ENCODE results near the gene LYPD3.

LYPD3 gene

DNA sequence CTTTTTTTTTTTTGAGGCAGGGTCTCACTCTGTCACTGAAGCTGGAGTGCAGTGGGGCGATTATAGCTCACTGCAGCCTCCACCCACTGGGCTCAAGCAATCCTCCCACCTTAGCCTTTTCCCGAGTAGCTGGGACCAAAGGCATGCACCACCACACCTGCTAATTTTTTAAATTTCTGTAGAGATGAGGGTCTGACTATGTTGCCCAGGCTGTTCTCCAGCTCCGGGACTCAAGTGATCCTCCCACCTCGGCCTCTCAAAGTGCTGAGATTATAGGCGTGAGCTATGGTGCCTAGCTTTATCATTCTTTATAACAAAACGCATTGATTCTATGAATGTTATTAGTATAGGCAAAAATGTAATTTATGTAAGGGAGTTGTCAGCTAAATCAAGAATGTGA is 17.9 kb upstream of the LYPD3 start:
- DNase-seq = no peak

DNA sequence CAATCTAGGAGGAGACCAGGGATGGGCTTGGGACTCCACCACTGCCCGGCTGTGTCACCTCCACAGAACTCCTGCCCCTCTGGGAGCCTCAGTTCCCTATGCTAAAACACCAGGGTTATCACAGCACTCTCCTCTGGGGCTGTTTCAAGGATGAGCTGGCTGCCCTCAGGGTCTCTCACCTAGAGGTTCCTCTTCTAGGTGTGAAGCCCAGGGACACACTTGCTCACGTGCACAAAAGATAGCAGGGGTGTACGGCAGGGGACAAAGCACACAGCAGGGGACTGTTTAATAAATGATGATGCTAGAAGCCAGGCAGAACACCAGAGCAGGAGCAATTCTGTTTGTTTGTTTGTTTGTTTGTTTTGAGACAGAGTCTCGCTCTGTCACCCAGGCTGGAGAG is 16.8 kb upstream of the LYPD3 start:
- no peak for DNase-seq

GRCh38 chr19:43481701-43482100 is 16.3 kb upstream of the LYPD3 start:
- DNase-seq = no peak

- DNase-seq = no peak
Observed at GRCh38 chr19:43480574-43480973, 15.2 kb upstream of the LYPD3 start.

DNA sequence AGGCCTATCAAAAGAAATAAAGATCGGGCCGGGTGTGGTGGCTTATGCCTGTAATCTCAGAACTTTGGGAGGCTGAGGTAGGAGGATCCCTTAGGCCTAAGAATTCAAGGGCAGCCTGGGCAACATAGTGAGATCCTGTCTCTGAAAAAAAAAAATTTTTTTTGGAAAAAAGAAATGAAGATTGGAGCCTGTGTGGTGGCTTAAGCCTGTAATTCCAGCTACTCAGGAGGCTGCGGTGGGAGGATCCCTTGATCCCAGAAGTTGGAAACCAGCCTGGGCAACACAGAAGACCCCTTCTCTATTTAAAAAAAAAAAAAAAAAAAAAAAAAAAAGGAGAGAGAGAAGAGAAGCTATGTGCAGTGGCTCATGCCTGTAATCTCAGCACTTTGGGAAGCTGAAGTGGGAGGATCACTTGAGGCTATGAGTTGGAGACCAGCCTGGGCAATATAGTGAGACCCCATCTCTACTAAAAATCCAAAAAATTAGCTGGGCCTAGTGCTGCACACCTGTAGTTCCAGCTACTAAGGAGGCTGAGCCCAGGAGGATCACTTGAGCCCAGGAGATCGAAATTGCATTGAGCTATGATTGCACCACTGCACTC is 14.7 kb upstream of the LYPD3 start:
- DNase-seq = no peak

DNA sequence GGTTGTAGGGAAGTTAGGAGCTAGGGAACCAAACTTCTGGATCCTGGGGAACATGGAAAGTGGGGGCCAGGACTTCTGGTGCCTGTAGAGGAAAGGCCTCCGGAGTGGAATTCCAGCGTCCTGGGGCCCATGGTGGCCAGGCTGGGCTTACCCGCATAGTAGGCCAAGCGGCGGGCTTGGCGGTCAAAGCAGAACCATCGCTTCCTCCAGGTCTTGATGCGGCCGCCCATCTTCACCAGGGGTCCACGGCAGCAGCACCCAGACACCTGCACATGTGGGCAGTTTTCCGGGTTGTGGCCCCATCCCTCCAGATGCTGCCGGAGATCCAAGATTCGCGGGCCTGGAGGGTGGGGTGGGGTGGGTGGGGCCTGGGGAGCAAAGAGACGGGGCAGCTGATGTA is 13.8 kb upstream of the LYPD3 start:
- DNase-seq = no peak

DNA sequence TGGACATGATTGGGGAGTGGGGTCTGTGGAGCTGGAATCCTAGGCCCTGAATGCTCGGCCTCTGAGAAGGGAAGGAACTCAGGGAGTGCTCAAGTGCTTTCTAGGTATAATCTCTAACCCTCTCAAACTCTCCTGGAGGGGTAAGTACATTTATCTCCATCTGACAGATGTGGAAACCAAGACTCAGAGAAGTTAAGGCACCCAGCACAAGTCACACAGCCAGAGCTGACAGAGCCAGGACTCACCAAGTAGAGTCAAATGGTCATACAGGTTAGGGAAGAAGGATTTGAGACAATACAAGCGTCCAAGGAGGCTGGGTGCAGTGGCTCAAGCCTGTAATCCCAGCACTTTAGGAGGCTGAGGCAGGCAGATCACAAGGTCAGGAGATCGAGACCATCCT is 12.9 kb upstream of the LYPD3 start:
- no peak for DNase-seq

DNA sequence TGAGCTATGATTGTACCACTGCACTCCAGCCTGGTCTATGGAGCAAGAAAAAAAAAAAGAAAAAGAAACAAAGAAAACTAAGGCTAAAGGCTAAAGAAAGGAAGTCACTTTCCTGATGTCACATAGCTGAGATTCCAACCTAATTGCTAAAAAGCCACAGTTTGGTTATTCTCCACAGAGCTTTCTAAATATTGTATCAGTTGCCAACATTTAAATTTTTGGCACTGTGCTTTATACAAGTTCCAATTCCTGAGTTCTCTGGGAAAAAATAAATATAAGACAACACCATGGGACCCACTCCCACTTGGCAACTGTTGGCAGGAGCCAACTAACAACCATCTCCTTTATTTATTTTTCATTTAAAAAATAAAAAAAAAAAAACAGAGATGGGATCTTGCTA is 11.2 kb upstream of the LYPD3 start:
- no peak for DNase-seq

GRCh38 chr19:43474986-43475705 is 9.7 kb upstream of the LYPD3 start:
- DNase-seq = peak; percentile 69

GRCh38 chr19:43474487-43474886 is 9.1 kb upstream of the LYPD3 start:
- DNase-seq = no peak

GRCh38 chr19:43471091-43471490 is 5.7 kb upstream of the LYPD3 start:
- no peak for DNase-seq

GRCh38 chr19:43470288-43470687 is 4.9 kb upstream of the LYPD3 start:
- no peak for DNase-seq

DNA sequence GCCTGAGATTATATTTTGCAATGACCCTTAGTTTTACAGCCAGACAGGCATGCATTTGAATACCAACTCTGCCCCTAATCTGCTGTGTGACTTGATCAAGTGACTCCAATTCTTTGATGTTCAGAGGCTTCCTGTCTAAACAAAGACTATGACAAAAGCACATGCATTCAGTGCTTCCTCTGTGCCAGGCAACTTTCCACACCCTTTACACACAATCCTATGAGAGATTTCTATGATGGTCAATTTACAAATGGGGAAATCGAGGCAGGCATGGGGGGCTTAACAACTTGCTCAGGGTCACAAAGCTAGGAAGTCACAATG is 3.7 kb upstream of the LYPD3 start:
- no peak for DNase-seq

GRCh38 chr19:43468354-43469159 is 3.1 kb upstream of the LYPD3 start:
- no peak for DNase-seq

GRCh38 chr19:43467730-43468129 is 2.3 kb upstream of the LYPD3 start:
- no peak for DNase-seq

DNA sequence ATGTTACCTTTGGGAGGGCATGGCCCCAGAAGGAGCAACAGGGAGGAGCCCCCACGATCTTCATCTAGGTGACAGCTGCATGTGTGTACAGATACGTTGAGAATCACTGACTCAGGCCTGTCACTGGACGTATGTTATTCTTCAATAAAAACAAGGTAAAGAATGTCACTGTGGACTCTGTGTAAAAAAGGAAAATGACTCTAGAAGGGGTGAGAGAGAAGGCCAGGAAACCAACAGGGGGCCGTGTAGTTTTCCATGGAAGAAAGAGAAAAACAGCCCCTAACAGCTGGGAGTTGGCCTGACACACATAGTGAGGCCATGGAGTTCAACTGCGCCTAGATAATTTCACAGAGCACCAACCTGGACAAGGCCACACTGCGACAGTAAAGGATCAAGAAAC is 1.9 kb upstream of the LYPD3 start:
- no peak for DNase-seq

DNA sequence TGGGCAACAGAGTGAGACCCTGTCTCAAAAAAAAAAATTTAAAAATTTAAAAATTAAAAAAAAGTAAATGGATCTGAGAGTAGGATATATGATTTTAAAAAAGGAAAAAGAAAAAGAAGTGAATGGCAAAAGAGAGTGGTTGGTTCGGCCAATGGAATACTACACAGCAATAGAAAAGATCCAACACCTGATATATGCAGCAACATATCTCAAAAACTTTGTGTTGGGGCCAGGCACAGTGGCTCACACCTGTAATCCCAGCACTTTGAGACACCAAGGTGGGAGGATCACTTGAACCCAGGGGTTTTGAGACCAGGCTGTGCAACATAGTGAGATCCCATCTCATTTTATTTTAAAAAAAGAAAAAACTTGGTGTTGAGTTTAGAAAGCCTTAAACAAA is 1.4 kb upstream of the LYPD3 start:
- DNase-seq = no peak

DNA sequence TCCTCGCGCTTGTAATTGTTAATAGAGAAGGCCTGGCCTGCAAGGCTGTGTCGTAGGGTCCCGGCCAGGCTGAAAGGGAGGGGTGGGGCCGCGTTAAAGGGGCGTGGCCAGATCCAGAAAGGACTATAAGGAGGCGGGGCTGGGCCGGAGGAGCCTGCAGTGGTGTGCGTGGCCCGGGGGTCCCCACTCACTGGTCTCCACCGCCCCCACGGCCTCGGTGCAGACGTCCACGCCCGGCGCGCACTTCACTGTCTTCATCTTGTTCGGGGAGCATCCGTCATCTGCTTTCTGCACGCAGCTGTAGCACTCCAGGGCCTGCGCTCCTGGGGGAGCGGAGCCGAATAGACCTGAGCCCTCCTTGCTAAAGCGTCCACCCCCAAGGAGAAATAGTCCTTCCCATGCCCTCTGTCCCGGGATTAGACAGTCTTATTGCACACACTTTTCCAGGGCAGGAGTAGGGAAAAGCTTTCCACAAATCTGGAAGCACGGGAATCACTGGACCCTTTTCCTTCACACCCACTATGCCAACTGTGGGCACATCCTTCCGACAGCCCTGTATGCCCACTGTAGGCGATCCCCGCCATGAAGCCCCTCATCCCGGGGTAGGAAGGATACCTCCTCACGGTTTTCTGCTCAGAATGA is 1.2 kb downstream of the LYPD3 start:
- no peak for DNase-seq

- peak; percentile 81 for DNase-seq
Observed at GRCh38 chr19:43463381-43464133, 1.9 kb downstream of the LYPD3 start.

GRCh38 chr19:43462785-43463380 is 2.5 kb downstream of the LYPD3 start:
- DNase-seq = no peak

DNA sequence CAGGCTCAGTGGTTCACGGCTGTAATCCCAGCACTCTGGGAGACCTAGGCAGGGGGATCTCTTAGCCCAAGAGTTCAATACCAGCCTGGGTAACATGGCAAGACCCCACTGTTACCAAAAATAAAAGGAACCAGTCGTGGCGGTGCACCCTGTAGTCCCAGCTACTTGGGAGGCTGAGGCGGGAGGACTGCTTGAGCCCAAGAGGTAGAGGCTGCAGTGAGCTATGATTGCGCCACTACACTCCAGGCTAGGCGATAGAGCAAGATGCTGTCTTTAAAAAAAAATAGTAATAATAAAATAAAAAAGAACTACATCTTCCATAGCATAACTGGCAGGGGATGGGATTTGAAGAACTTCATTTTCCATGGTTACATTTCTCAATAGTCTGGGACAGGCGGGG is 3.0 kb downstream of the LYPD3 start:
- DNase-seq = no peak

GRCh38 chr19:43461303-43461702 is 4.1 kb downstream of the LYPD3 start:
- no peak for DNase-seq

Data from NCI-H1092 treated with DMSO at 0.1 percent for 48 hours (cell line).